Measurements from ENCODE around the gene SIVA1.

SIVA1 gene

GRCh38 chr14:104707608-104708595 is 45.0 kb upstream of the SIVA1 start:
- H3K9me3 ChIP-seq = no peaks in the 10 kb centered on the region
- no peak overlapping the region for H3K27ac ChIP-seq
- no peaks in the 10 kb centered on the region for H3K27me3 ChIP-seq
- H3K4me3 ChIP-seq (ENCODE audit: low read depth in 1 of 2, low read length in 1 of 2) = no peak overlapping the region
- no peaks in the 10 kb centered on the region for H3K36me3 ChIP-seq
- no peak for TF ChIP-seq CTCF (IDR thresholded peaks at IDR 0.05)
- no peaks in the 10 kb centered on the region for H3K4me1 ChIP-seq (ENCODE audit: control insufficient read depth in 1 of 2, insufficient read depth in 1 of 2, low read depth in 1 of 2, low read length in 1 of 2)

- H3K36me3 ChIP-seq = no peaks in the 10 kb centered on the region
Observed at GRCh38 chr14:104708606-104709268, 44.2 kb upstream of the SIVA1 start.

GRCh38 chr14:104709387-104710039 is 43.4 kb upstream of the SIVA1 start:
- no peaks in the 10 kb centered on the region for H3K9me3 ChIP-seq

More at GRCh38 chr14:104708606-104709268, 44.2 kb upstream of the SIVA1 start:
- Histone ChIP-seq H3K4me1 (ENCODE audit: control insufficient read depth in 1 of 2, insufficient read depth in 1 of 2, low read depth in 1 of 2, low read length in 1 of 2) (no peaks in the 10 kb centered on the region), H3K9me3 (no peaks in the 10 kb centered on the region), H3K4me3 (ENCODE audit: low read depth in 1 of 2, low read length in 1 of 2) (no peak overlapping the region), H3K27ac (no peak overlapping the region), H3K27me3 (no peaks in the 10 kb centered on the region)
- peak; percentile 89 for TF ChIP-seq CTCF (IDR thresholded peaks at IDR 0.05)

GRCh38 chr14:104710071-104710735 is 42.7 kb upstream of the SIVA1 start:
- Histone ChIP-seq H3K27ac (no peak overlapping the region), H3K4me1 (ENCODE audit: control insufficient read depth in 1 of 2, insufficient read depth in 1 of 2, low read depth in 1 of 2, low read length in 1 of 2) (no peaks in the 10 kb centered on the region), H3K36me3 (no peaks in the 10 kb centered on the region), H3K4me3 (ENCODE audit: low read depth in 1 of 2, low read length in 1 of 2) (no peak overlapping the region), H3K9me3 (no peaks in the 10 kb centered on the region), H3K27me3 (no peaks in the 10 kb centered on the region)
- no peak for TF ChIP-seq CTCF (IDR thresholded peaks at IDR 0.05)

More at GRCh38 chr14:104709387-104710039, 43.4 kb upstream of the SIVA1 start:
- Histone ChIP-seq H3K4me3 (ENCODE audit: low read depth in 1 of 2, low read length in 1 of 2) (no peak overlapping the region), H3K36me3 (no peaks in the 10 kb centered on the region), H3K4me1 (ENCODE audit: control insufficient read depth in 1 of 2, insufficient read depth in 1 of 2, low read depth in 1 of 2, low read length in 1 of 2) (no peaks in the 10 kb centered on the region), H3K27ac (no peak overlapping the region), H3K27me3 (no peaks in the 10 kb centered on the region)
- TF ChIP-seq CTCF (IDR thresholded peaks at IDR 0.05) = no peak

Data from neutrophil (primary cell).